Measurements from ENCODE around the gene SDSL. TPM values are rescaled to one million over a fixed set of nuclear protein-coding genes. Genes with fewer than 3 reads are reported as not detected.
A peak's percentile ranks its signal among the peaks of the same experiment; 100 is the strongest.

Gene SDSL
- total RNA-seq, 1 experiment from 2014 or later: 0.52 TPM

DNA sequence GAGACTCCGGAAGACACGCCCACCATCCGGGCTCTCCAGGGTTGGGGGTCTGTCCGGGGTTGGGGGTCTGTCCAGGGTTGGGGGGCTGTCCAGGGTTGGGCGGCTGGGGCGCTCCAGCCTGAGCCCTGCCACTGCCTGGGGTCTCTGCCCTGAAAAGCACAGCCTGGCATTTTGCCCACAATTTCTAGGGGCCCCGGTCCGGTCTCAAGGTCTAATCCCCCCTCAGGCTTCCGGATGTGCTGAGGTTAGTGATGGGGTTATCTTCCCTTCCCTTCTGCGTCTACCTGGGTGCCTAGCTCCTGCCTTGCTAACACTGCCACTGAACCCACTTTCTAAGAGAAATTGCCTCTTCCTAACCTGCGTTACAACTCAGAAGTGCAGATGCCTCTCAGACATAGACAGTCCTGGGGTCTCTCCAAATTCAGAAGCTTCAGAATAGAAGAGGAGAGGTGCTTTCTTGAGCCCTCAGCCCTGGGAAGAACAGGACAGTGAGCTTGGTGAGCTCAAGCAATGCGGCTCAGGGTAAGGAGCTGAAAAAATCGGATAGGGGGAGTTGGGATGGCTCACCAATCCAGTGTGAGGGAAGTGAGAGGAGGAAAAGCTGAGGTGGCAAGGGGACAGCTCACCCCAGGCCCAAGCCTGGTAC, 43.8 kb downstream of the SDSL start (continued):
- TF ChIP-seq, protein P1, sequence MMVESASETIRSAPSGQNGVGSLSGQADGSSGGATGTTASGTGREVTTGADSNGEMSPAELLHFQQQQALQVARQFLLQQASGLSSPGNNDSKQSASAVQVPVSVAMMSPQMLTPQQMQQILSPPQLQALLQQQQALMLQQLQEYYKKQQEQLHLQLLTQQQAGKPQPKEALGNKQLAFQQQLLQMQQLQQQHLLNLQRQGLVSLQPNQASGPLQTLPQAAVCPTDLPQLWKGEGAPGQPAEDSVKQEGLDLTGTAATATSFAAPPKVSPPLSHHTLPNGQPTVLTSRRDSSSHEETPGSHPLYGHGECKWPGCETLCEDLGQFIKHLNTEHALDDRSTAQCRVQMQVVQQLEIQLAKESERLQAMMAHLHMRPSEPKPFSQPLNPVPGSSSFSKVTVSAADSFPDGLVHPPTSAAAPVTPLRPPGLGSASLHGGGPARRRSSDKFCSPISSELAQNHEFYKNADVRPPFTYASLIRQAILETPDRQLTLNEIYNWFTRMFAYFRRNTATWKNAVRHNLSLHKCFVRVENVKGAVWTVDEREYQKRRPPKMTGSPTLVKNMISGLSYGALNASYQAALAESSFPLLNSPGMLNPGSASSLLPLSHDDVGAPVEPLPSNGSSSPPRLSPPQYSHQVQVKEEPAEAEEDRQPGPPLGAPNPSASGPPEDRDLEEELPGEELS (CRISPR knock-in tag; IDR thresholded peaks at IDR 0.05): no peak
- TF ChIP-seq, protein P2, sequence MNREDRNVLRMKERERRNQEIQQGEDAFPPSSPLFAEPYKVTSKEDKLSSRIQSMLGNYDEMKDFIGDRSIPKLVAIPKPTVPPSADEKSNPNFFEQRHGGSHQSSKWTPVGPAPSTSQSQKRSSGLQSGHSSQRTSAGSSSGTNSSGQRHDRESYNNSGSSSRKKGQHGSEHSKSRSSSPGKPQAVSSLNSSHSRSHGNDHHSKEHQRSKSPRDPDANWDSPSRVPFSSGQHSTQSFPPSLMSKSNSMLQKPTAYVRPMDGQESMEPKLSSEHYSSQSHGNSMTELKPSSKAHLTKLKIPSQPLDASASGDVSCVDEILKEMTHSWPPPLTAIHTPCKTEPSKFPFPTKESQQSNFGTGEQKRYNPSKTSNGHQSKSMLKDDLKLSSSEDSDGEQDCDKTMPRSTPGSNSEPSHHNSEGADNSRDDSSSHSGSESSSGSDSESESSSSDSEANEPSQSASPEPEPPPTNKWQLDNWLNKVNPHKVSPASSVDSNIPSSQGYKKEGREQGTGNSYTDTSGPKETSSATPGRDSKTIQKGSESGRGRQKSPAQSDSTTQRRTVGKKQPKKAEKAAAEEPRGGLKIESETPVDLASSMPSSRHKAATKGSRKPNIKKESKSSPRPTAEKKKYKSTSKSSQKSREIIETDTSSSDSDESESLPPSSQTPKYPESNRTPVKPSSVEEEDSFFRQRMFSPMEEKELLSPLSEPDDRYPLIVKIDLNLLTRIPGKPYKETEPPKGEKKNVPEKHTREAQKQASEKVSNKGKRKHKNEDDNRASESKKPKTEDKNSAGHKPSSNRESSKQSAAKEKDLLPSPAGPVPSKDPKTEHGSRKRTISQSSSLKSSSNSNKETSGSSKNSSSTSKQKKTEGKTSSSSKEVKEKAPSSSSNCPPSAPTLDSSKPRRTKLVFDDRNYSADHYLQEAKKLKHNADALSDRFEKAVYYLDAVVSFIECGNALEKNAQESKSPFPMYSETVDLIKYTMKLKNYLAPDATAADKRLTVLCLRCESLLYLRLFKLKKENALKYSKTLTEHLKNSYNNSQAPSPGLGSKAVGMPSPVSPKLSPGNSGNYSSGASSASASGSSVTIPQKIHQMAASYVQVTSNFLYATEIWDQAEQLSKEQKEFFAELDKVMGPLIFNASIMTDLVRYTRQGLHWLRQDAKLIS (CRISPR knock-in tag; IDR thresholded peaks at IDR 0.05; ENCODE audit: borderline replicate concordance): no peak

DNA sequence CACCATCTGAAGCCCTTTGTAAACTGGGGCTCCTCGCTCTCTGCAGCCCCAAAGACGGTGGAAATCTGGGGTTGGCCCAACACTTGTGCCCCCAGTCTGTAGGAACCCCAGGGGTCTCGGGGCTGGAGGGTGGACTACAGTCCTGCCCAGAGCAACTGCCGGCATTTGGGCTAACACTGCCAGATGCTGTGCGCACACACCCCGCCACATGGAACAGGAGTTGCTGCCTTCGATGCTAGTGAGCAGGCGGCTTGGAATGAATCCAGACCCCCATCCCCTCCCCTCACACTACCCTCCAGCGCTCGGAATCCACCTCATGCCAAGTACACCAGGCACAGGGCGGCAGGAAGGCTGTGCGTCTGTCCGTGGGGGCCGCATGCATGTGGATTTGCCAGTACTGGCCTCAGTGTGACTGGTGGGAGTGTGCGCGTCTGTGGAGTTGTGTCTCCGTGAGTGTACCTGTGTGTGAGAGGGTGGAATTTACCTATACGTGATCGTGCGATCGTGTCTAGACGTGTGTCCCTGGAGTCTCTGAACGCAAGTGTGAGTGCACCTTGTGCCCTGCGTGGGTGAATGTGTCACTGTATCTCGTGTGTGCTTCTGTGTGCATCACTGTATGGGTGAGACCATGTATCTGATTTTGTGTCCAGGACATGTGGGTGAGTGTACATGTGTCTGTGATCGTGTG, 44.4 kb downstream of the SDSL start:
- Mint-ChIP-seq H3K36me3 (no peaks in the 10 kb centered on the region), H3K27ac (no peak overlapping the region), H3K9me3 (no peaks in the 10 kb centered on the region), H3K27me3 (ENCODE audit: low read depth) (peaks cover 99% of the 10 kb centered on the region), H3K4me1 (peaks cover 58% of the 10 kb centered on the region), H3K4me3 (peak overlapping the region; percentile 68)
- ChIA-PET CTCF (interaction anchor here (0.7 to 1.8 kb wide), 6 partner anchors 10 to 180 kb away, joined by 3 to 6 read pairs (median 4); no protein-coding TSS in a partner anchor), POLR2A (interaction anchor here (0.6 to 1.0 kb wide), 2 partner anchors 13 to 133 kb away, joined by 3 read pairs; no protein-coding TSS in a partner anchor)
- TF ChIP-seq, protein P3, sequence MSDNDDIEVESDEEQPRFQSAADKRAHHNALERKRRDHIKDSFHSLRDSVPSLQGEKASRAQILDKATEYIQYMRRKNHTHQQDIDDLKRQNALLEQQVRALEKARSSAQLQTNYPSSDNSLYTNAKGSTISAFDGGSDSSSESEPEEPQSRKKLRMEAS (CRISPR knock-in tag; IDR thresholded peaks at IDR 0.05): 0 out of 2 replicates have a peak, but pooled peaks have one; percentile 36
- TF ChIP-seq, protein P4, sequence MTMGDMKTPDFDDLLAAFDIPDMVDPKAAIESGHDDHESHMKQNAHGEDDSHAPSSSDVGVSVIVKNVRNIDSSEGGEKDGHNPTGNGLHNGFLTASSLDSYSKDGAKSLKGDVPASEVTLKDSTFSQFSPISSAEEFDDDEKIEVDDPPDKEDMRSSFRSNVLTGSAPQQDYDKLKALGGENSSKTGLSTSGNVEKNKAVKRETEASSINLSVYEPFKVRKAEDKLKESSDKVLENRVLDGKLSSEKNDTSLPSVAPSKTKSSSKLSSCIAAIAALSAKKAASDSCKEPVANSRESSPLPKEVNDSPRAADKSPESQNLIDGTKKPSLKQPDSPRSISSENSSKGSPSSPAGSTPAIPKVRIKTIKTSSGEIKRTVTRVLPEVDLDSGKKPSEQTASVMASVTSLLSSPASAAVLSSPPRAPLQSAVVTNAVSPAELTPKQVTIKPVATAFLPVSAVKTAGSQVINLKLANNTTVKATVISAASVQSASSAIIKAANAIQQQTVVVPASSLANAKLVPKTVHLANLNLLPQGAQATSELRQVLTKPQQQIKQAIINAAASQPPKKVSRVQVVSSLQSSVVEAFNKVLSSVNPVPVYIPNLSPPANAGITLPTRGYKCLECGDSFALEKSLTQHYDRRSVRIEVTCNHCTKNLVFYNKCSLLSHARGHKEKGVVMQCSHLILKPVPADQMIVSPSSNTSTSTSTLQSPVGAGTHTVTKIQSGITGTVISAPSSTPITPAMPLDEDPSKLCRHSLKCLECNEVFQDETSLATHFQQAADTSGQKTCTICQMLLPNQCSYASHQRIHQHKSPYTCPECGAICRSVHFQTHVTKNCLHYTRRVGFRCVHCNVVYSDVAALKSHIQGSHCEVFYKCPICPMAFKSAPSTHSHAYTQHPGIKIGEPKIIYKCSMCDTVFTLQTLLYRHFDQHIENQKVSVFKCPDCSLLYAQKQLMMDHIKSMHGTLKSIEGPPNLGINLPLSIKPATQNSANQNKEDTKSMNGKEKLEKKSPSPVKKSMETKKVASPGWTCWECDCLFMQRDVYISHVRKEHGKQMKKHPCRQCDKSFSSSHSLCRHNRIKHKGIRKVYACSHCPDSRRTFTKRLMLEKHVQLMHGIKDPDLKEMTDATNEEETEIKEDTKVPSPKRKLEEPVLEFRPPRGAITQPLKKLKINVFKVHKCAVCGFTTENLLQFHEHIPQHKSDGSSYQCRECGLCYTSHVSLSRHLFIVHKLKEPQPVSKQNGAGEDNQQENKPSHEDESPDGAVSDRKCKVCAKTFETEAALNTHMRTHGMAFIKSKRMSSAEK (CRISPR knock-in tag; IDR thresholded peaks at IDR 0.05; ENCODE audit: borderline replicate concordance): no peak
- no peak for TF ChIP-seq ZNF423 (CRISPR knock-in tag; IDR thresholded peaks at IDR 0.05)
- no peak for TF ChIP-seq TEAD1 (CRISPR knock-in tag; IDR thresholded peaks at IDR 0.05)
- DNase-seq (ENCODE audit: low spot score) (no peak), ATAC-seq (no peak)

DNA sequence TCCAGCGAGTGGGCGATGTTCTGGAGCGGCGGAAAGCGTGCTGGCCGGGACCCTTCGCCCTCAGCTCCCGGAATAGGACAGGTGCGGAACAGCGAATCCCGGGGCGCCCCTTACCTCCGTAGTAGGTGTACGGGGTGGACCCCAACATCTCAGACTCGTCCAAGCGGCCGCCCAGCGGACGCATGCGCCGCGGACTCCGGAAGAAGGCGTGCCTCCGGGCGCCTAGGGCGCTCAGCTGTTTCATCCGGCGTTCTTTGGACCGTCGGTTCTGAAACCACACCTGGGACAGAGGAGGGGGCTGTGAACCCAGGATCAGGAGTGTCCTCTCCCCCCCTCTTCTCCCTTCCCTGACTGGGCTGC, 44.9 kb downstream of the SDSL start:
- H3K27ac Mint-ChIP-seq: no peak overlapping the region
- no peaks in the 10 kb centered on the region for H3K36me3 Mint-ChIP-seq
- DNase-seq (ENCODE audit: low spot score) (no peak), ATAC-seq (no peak)
- ChIA-PET CTCF (no interaction called here), POLR2A (no interaction called here)
- H3K4me3 Mint-ChIP-seq: peak overlapping the region; percentile 68
- H3K27me3 Mint-ChIP-seq (ENCODE audit: low read depth): peaks cover 99% of the 10 kb centered on the region
- peaks cover 62% of the 10 kb centered on the region for H3K4me1 Mint-ChIP-seq
- H3K9me3 Mint-ChIP-seq: no peaks in the 10 kb centered on the region
- TF ChIP-seq, protein P5, sequence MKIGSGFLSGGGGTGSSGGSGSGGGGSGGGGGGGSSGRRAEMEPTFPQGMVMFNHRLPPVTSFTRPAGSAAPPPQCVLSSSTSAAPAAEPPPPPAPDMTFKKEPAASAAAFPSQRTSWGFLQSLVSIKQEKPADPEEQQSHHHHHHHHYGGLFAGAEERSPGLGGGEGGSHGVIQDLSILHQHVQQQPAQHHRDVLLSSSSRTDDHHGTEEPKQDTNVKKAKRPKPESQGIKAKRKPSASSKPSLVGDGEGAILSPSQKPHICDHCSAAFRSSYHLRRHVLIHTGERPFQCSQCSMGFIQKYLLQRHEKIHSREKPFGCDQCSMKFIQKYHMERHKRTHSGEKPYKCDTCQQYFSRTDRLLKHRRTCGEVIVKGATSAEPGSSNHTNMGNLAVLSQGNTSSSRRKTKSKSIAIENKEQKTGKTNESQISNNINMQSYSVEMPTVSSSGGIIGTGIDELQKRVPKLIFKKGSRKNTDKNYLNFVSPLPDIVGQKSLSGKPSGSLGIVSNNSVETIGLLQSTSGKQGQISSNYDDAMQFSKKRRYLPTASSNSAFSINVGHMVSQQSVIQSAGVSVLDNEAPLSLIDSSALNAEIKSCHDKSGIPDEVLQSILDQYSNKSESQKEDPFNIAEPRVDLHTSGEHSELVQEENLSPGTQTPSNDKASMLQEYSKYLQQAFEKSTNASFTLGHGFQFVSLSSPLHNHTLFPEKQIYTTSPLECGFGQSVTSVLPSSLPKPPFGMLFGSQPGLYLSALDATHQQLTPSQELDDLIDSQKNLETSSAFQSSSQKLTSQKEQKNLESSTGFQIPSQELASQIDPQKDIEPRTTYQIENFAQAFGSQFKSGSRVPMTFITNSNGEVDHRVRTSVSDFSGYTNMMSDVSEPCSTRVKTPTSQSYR (CRISPR knock-in tag; IDR thresholded peaks at IDR 0.05): no peak
- TF ChIP-seq EMX1 (CRISPR knock-in tag; IDR thresholded peaks at IDR 0.05) (no peak), ZNF263 (CRISPR knock-in tag; IDR thresholded peaks at IDR 0.05; ENCODE audit: low read depth) (no peak), CREB1 (CRISPR knock-in tag; IDR thresholded peaks at IDR 0.05) (no peak)
- TF ChIP-seq, protein P6, sequence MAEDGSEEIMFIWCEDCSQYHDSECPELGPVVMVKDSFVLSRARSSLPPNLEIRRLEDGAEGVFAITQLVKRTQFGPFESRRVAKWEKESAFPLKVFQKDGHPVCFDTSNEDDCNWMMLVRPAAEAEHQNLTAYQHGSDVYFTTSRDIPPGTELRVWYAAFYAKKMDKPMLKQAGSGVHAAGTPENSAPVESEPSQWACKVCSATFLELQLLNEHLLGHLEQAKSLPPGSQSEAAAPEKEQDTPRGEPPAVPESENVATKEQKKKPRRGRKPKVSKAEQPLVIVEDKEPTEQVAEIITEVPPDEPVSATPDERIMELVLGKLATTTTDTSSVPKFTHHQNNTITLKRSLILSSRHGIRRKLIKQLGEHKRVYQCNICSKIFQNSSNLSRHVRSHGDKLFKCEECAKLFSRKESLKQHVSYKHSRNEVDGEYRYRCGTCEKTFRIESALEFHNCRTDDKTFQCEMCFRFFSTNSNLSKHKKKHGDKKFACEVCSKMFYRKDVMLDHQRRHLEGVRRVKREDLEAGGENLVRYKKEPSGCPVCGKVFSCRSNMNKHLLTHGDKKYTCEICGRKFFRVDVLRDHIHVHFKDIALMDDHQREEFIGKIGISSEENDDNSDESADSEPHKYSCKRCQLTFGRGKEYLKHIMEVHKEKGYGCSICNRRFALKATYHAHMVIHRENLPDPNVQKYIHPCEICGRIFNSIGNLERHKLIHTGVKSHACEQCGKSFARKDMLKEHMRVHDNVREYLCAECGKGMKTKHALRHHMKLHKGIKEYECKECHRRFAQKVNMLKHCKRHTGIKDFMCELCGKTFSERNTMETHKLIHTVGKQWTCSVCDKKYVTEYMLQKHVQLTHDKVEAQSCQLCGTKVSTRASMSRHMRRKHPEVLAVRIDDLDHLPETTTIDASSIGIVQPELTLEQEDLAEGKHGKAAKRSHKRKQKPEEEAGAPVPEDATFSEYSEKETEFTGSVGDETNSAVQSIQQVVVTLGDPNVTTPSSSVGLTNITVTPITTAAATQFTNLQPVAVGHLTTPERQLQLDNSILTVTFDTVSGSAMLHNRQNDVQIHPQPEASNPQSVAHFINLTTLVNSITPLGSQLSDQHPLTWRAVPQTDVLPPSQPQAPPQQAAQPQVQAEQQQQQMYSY (CRISPR knock-in tag; IDR thresholded peaks at IDR 0.05): no peak
